ENCODE results near the gene SEMG2.

DNA sequence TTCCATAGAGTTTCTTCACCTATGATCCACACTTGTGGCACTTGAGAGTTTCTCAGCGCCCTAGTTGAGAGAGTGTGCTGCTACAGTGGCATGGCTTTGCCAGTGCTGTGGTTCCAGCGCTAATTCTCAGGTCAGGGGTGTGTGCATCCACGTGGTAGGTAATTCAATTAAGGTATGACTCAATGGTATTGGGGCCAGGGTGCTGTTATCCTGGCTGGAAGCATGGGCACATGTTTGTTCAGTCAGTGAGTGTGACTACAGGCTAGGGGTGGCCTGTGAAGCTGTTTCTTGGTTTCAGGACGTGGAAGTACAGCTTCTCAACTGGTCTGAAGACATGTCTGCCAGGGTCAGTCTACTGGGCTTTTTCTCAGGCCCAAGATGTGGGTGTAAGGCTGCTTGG is 3.0 kb upstream of the SEMG2 start:
- TF ChIP-seq, protein P1, sequence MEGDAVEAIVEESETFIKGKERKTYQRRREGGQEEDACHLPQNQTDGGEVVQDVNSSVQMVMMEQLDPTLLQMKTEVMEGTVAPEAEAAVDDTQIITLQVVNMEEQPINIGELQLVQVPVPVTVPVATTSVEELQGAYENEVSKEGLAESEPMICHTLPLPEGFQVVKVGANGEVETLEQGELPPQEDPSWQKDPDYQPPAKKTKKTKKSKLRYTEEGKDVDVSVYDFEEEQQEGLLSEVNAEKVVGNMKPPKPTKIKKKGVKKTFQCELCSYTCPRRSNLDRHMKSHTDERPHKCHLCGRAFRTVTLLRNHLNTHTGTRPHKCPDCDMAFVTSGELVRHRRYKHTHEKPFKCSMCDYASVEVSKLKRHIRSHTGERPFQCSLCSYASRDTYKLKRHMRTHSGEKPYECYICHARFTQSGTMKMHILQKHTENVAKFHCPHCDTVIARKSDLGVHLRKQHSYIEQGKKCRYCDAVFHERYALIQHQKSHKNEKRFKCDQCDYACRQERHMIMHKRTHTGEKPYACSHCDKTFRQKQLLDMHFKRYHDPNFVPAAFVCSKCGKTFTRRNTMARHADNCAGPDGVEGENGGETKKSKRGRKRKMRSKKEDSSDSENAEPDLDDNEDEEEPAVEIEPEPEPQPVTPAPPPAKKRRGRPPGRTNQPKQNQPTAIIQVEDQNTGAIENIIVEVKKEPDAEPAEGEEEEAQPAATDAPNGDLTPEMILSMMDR (IDR thresholded peaks at IDR 0.05; ENCODE audit: low read depth, low read length): no peak
- TF ChIP-seq POLR2A (IDR thresholded peaks at IDR 0.05; ENCODE audit: extremely low read depth, insufficient read length): no peak
- TF ChIP-seq, protein P2, sequence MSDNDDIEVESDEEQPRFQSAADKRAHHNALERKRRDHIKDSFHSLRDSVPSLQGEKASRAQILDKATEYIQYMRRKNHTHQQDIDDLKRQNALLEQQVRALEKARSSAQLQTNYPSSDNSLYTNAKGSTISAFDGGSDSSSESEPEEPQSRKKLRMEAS (IDR thresholded peaks at IDR 0.05; ENCODE audit: low read depth, low read length): no peak
- no peak for TF ChIP-seq MYC (IDR thresholded peaks at IDR 0.05; ENCODE audit: low read depth, low read length)
